GM21825 (cell line): ENCODE results near the gene LHFPL4.

Experiments
- ATAC-seq: cut with Tn5 transposase; IDR thresholded peaks from one replicate; pipeline ENCODE4 v1.9.1; 2021; ENCODE audit warnings: mild to moderate bottlenecking, moderate library complexity; ENCODE audit not compliant: unreplicated experiment

LHFPL4 gene

GRCh38 chr3:9476935-9477334, 76.7 kb downstream of the LHFPL4 start:
- no peak for ATAC-seq

- ATAC-seq, result no peak
These were observed 79.1 kb downstream of the LHFPL4 start for GRCh38 chr3:9474482-9474881.

GRCh38 chr3:9473496-9474065, 80.0 kb downstream of the LHFPL4 start:
- no peak for ATAC-seq

- no peak for ATAC-seq
These were observed 83.6 kb downstream of the LHFPL4 start for GRCh38 chr3:9469986-9470385.

- ATAC-seq, result no peak
These were observed 85.2 kb downstream of the LHFPL4 start for GRCh38 chr3:9468460-9468859.

GRCh38 chr3:9467451-9467850, 86.2 kb downstream of the LHFPL4 start:
- ATAC-seq, result no peak

GRCh38 chr3:9455596-9456131, 98.0 kb downstream of the LHFPL4 start:
- no peak for ATAC-seq

GRCh38 chr3:9452417-9452816, 101.2 kb downstream of the LHFPL4 start:
- no peak for ATAC-seq

- no peak for ATAC-seq
These were observed 102.6 kb downstream of the LHFPL4 start for GRCh38 chr3:9450991-9451390.

- no peak for ATAC-seq
These were observed 103.5 kb downstream of the LHFPL4 start for GRCh38 chr3:9450126-9450525.

GRCh38 chr3:9448643-9449042, 105.0 kb downstream of the LHFPL4 start:
- no peak for ATAC-seq
